Fibroblast of villous mesenchyme (primary cell): ENCODE measurements around the gene ZYG11A. TPM values are rescaled to one million over a fixed set of nuclear protein-coding genes. Genes with fewer than 3 reads are reported as not detected.

Experiments used
- DNase-seq: peaks from one replicate; pipeline ENCODE4 v3.0.0-alpha.2; 2010; ENCODE audit warnings: low read depth
- H3K4me3 ChIP-seq: 2 replicates; pipeline ENCODE4 v1.5.1; 2011; ENCODE audit warnings: low read depth, mild to moderate bottlenecking, low read length
- CTCF ChIP-seq: IDR thresholded peaks from 2 replicates; pipeline ENCODE4 v1.5.1; 2012; ENCODE audit warnings: low read depth, mild to moderate bottlenecking, low read length; ENCODE audit not compliant: insufficient read depth
- total RNA-seq: library from RNA; depleted of rRNA; stranded (reverse); fragments of >200 nt; gene quantifications from 2 replicates; pipeline ENCODE4 v1.2.3, GENCODE V29; 2012

Gene ZYG11A
- total RNA-seq, 1 donor, result 1.7 TPM

- DNase-seq, result no peak
- TF ChIP-seq CTCF, result no peak
- no peak overlapping the region for H3K4me3 ChIP-seq
These were observed 75.0 kb downstream of the ZYG11A start for GRCh38 chr1:52917581-52917980.

GRCh38 chr1:52918201-52918600 lies 75.6 kb downstream of the ZYG11A start:
- H3K4me3 ChIP-seq, result no peak overlapping the region
- TF ChIP-seq CTCF, result no peak
- DNase-seq, result no peak

DNA sequence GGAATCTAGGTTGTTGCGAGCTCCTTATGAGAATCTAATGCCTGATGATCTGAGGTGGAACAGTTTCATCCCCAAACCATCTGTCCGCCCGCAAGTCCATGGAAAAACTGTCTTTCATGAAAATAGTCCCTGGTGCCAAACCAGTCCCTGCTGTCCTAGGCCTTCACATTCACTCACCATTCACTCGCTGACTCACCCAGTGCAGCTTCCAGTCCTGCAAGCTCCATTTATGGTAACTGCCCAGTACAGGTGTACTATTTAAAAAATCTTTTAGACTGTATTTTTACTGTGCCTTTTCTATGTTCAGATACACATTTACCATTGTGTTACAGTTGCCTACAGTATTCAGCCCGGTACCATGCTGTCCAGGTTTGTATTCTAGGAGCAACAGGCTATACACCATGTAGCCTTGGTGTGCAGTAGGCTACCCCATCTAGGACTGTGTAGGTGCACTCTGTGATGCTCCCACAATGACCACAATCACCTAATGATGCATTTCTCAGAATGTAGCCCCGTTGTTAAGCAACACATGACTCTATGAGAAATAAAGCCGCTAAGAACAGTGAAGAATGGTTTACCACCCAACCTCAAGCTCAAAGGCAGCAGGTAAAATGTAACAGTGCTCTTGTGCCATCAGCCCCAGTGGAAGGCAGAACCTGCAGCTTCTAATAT lies 76.6 kb downstream of the ZYG11A start:
- no peak for DNase-seq
- no peak for TF ChIP-seq CTCF
- no peak overlapping the region for H3K4me3 ChIP-seq

- no peak overlapping the region for H3K4me3 ChIP-seq
- no peak for DNase-seq
- TF ChIP-seq CTCF, result no peak
These were observed 77.3 kb downstream of the ZYG11A start for GRCh38 chr1:52919723-52920483.

GRCh38 chr1:52920791-52921291 lies 78.3 kb downstream of the ZYG11A start:
- peak overlapping the region; percentile 71 for H3K4me3 ChIP-seq
- peak; percentile 27 for DNase-seq
- no peak for TF ChIP-seq CTCF

DNA sequence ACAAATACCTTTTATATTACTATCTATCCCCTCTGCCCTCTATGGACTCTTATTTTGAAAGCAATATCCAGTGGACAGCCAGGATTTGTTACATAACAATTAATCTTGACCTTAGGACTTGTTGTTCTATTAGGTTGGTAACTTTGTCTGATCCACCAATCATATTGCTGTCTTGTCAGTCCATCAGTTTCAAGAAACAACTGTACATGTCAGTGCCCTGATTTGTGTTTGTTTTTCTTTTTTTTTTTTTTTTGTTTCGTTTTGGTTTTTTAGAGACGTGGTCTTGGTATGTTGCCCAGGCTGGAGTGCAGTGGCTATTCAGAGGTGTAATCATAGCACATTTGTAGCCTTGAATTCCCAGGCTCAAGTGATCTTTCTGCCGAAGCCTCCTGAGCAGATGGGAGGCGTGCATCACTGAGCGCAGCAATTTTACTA lies 83.0 kb downstream of the ZYG11A start:
- DNase-seq, result no peak
- no peak overlapping the region for H3K4me3 ChIP-seq
- no peak for TF ChIP-seq CTCF

DNA sequence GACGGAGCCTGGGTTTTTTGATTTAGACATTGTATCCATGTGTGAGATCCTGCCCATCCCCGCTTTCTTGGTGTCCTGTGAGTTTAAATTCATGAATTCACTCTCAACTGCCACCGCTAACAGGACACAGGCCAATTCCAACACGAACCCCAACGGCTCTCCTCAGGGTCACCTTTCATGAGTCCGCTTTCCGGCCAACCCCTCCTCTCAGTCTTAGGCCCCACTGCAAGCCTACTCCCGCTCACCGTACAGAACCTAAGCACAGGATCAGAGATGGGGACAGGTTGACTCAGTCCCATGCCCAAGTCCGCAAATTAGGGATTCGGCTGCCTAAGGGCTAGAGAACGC lies 84.3 kb downstream of the ZYG11A start:
- DNase-seq, result no peak
- peak overlapping the region; percentile 79 for H3K4me3 ChIP-seq
- TF ChIP-seq CTCF, result no peak
